ENCODE results near the gene TNRC6C.

The TNRC6C gene

GRCh38 chr17:78092794-78093324 is 134.4 kb downstream of the TNRC6C start:
- DNase-seq, result no peak

- DNase-seq, result no peak
Observed at GRCh38 chr17:78095035-78095434, 136.5 kb downstream of the TNRC6C start.

DNA sequence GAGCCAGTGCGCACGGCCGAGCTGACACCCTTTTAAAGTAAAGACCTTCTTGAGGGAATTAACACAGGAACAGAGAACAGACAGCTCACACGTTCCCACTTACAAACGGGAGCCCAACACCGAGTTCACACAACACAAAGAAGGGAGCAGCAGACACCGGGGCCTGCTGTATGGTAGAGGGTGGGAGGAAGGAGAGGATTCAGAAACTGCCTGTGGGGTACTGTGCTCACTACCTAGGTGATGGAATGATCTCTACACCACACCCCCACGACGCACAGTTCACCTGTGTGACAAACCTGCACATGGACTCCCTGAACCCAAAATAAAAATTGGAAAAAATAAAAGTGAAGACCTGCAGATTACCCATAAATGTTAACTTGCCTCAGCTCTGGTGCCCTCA is 137.6 kb downstream of the TNRC6C start:
- no peak for DNase-seq

- no peak for DNase-seq
Observed at GRCh38 chr17:78101112-78101511, 142.6 kb downstream of the TNRC6C start.

- DNase-seq, result no peak
Observed at GRCh38 chr17:78101542-78101941, 143.0 kb downstream of the TNRC6C start.

- no peak for DNase-seq
Observed at GRCh38 chr17:78103311-78103710, 144.8 kb downstream of the TNRC6C start.

DNA sequence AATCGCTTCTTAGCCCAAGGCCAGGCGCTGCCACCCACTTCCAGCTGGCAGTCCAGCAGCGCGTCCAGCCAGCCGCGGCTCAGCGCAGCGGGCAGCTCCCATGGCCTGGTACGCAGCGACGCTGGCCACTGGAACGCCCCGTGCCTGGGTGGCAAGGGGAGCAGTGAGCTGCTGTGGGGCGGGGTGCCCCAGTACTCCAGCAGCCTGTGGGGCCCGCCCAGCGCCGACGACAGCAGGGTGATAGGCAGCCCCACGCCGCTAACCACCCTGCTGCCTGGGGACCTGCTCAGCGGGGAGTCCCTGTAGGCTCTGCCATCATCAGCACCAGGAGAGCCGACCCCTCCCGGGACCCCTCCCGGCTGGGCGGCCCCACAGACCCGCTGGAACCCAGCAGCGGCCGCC is 146.0 kb downstream of the TNRC6C start:
- no peak for DNase-seq

DNA sequence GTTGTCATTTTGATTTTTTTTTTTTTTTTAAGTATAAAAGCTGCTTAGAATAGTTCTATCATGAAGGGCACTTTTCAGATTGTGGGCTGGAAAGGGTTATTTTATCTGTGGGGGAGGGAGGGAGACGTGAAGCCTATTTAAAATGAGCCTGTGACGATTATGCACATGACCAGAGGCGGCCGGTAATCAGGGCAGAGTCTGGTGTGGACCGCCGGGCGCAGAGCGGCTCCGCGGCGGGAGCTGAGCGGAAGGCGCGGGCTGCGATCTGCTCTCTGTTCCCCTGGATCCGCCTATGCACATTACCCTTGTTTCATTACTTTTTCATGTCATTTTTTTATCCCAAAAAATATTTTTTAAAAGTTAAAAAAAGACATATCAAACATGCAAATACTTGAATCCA is 146.6 kb downstream of the TNRC6C start:
- DNase-seq, result no peak

GRCh38 chr17:78105551-78105950 is 147.0 kb downstream of the TNRC6C start:
- no peak for DNase-seq

GRCh38 chr17:78106211-78106610 is 147.7 kb downstream of the TNRC6C start:
- DNase-seq, result no peak

GRCh38 chr17:78107457-78107856 is 149.0 kb downstream of the TNRC6C start:
- DNase-seq, result no peak

- DNase-seq, result no peak
Observed at GRCh38 chr17:78107976-78108725, 149.6 kb downstream of the TNRC6C start.

DNA sequence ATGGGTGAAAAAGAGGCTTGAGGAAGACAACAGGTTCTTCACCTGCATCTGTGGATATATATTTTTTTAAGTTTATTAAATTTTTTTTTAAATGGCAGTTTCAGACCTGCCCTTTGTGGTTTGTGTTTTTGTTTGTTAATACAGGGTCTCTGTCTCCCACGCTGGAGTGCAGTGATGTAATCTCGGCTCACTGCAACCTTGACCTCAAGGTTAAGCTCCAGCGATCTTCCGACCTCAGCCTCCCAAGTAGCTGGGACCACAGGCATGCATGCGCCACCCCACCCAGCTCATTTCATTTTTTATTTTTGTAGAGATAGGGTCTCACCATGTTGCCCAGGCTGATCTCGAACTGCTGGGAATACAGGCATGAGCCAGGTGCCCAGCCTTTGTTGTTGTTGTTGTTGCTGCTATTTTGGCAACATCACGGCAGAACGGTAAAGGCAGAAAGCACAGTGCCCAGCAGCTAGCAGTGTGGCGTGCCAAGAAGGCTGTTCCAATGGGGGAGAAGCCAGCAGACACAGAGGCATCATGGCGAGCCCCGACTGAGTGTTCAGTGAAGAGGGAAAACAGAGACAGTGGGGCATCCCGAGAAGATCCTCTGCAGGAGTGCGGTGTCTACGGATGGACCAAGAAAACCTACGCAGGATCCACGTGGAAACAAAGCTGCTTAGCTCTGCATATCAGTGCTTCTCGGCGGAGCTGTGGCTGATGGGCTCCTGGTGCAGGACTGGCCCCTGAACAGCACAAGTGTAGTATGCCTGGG is 150.4 kb downstream of the TNRC6C start:
- DNase-seq, result no peak

GRCh38 chr17:78109489-78109761 is 150.9 kb downstream of the TNRC6C start:
- DNase-seq, result no peak

DNA sequence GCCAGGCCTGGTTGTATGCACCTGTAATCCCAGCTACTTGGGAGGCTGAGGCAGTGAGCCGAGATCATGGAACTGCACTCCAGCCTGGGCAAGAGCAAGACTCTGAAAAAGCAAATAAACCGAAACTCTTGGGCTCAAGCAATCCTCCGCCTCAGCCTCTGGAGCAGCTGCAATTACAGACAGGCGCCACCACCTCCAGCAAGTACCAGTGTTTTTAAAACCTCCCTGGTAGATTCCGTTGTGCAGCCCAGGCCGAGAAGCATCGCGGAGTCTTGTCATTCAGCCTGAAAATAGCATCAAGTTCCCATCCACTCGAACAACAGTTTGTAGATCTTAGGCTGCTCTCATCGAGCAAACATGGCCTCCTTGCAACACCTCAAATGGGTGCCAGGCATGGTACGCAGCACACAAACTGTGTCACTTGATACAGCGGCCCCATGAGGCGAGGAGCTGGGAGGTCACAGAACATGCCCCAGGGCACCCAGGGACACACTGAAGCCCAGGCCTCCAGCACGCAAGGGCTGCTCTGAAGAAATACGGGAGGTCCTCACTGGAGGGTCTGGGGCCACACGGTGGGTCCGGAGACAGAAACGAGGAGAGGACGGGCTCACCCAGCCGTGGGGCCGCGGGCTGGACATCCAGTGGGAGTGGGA is 152.0 kb downstream of the TNRC6C start:
- no peak for DNase-seq

DNA sequence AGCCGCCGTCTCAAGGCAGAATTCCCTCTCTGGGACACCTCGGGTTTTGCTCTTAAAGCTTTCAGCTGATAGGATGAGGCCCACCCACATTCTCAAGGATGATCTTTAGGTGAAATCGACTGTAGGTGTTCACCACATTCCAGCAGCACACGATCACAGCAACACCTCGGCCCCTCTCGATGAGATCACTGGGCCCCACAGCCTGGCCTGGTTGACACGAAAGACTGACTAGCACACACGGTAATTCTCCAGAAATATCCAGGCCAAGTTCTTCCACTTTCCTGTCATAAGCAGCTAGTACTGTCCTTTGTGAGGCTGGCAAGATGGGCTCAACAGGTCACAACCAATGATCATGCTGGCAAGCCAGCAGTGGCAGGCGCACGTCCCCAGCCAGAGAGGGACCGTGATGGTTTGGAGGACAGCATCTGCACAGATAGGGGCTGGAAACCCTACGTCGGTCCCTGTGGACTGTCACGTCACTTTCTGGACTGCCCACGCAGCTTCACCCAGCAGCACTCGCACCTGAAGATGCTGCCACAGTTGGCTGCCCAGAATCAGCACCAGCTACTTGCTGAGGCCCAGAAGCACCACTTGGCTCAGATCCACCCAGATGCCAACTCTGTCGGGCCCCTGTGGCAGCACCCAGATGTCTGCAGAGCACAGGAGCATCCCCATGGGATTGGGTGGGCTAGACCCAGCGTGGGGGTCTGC is 152.7 kb downstream of the TNRC6C start:
- no peak for DNase-seq

GRCh38 chr17:78111727-78112517 is 153.4 kb downstream of the TNRC6C start:
- no peak for DNase-seq

DNA sequence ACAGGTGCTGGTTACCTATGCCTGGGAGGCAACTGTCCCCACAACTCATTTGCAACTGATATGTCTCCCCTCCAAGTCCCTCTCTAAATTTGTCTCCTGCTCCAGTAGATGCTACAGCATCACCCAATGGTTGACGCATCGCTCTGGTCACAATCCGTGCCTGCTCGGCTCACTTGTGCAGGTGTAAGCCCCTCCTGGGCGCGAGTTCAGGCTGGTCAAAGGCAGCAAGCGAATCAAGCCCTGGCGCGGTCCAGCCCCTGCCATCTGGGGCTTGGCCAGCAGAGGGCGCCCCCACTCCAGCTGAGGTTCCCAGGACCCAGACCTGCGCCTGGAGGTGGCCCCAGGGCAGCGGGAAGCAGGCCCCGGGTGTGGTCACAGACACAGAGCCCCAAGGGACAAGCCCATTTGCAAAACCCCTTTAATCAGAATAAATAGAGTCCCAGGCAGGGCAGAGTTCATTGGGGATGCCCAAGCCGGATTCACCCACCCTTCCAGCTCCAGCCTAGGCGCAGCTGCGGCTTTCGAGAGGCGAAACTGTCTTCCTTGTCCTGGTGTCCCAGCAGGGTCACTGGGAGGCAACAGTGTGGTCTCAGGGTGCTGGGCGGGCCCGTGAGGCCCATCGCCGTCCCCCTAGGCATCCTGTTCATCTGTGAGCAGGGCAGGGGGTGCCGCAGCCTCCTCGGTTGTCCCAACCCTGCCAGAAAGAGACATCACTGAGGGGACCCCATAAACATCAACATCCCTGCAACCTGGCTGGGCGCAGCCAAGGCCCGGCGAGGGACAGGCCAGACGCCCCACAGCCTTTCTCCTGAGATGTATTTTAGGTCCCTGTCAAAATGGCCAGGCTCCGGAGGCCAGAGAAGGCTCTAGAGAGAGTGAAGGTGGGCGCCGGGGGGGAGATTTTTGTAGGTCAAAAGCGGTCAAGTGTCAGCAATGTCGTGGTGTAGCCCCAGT is 154.3 kb downstream of the TNRC6C start:
- no peak for DNase-seq

DNA sequence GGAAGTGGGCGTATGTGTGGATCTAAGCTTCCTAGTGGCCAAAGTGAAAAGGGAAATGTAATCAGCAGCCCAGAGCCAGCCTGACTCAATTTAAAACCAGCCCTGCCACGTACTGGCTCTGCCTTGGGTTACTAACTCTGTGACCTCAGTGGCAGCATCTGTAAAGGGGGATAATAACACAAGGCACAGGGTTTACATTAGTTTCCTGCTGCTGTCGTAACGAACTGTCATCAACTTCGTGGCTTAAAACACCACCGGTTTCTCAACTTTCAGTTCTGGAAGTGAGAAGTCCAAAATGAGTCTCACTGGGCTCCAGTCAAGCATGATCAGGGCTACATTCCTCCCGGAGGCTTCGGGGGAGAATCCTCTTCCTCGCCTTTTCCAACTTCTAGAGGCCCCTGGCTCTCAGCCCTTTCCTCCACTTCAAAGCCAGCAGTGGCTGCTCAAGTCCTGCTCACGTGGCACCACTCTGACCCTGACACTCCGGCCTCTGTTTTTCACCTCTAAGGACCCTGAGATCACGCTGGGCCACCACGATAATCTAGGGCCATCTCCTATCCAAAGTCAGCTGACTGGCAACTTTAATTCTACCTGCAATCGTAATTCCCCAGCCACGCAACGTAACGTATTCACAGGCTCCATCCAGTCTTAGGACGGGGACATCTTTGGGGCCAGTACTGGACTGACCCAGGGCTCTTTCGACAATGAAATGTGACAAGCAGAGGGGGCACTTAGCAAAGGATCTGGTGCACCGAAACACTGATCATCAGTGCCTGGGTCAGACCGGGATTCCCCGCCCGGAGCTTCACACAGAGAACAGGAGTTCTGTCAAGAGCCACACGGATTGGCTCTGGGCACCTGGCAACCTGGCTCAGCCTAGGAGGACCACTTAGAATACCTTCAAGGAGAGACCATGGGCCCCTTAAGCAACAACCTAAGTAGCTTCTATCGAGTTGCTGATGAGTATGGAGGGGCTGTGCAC is 155.6 kb downstream of the TNRC6C start:
- DNase-seq, result no peak
